Panc1 (cell line): ENCODE measurements around the gene ALK.

Experiments used
- POLR2AphosphoS5 ChIP-seq: IDR thresholded peaks from 2 replicates; pipeline ENCODE4 v1.6.1; 2012; ENCODE audit warnings: mild to moderate bottlenecking, low read depth, low read length, moderate library complexity
- TF ChIP-seq, protein P1 (sequence below): fragments of 450-650 bp; IDR thresholded peaks from 2 replicates; pipeline ENCODE4 v1.5.1; 2017; ENCODE audit warnings: mild to moderate bottlenecking

DNA sequence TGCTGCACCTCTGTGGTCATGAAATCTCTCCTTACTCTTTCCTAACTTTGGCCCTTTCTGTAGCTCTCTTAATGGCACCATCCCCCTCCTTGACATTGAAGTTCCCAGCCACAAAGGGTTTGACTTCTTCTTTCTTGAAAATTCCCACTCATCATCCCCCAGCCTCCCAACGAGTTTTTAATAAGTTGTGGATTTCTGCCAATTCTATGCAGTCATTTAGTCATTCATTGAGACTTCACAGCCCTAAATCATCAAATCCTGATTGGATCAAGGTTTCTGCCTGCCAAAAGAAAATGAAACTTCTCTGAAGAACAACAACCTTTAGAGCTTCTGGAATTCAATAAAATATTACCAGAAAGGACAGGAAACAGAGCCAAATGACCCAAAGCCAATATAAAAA, 451.9 kb downstream of the ALK start:
- TF ChIP-seq, protein P1, sequence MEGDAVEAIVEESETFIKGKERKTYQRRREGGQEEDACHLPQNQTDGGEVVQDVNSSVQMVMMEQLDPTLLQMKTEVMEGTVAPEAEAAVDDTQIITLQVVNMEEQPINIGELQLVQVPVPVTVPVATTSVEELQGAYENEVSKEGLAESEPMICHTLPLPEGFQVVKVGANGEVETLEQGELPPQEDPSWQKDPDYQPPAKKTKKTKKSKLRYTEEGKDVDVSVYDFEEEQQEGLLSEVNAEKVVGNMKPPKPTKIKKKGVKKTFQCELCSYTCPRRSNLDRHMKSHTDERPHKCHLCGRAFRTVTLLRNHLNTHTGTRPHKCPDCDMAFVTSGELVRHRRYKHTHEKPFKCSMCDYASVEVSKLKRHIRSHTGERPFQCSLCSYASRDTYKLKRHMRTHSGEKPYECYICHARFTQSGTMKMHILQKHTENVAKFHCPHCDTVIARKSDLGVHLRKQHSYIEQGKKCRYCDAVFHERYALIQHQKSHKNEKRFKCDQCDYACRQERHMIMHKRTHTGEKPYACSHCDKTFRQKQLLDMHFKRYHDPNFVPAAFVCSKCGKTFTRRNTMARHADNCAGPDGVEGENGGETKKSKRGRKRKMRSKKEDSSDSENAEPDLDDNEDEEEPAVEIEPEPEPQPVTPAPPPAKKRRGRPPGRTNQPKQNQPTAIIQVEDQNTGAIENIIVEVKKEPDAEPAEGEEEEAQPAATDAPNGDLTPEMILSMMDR = no peak
- TF ChIP-seq POLR2AphosphoS5 = no peak
